Neutrophil (primary cell): ENCODE measurements around the gene RAB26.

Experiments
- H3K27ac ChIP-seq: fragments of 200-600 bp; sonication (generic); 2 replicates; pipeline ENCODE4 v1.5.1; 2016; ENCODE audit warnings: mild to moderate bottlenecking, moderate library complexity
- H3K27me3 ChIP-seq: fragments of 200-600 bp; sonication (generic); 2 replicates; pipeline ENCODE4 v1.6.0; 2016; ENCODE audit warnings: mild to moderate bottlenecking
- H3K36me3 ChIP-seq: fragments of 200-600 bp; sonication (generic); 2 replicates; pipeline ENCODE4 v1.5.1; 2017
- H3K4me1 ChIP-seq, 2 experiments: fragments of 200-600 bp in 1 of 2; sonication (generic) in 1 of 2; 1 replicate in 1 of 2; 2 replicates in 1 of 2; pipeline versions ENCODE4 v1.5.1 to v1.6.1; 2013 to 2016; ENCODE audit warnings: low read depth in 1 of 2, low read length in 1 of 2, mild to moderate bottlenecking in 1 of 2, moderate library complexity in 1 of 2; ENCODE audit not compliant: control insufficient read depth in 1 of 2, insufficient read depth in 1 of 2
- H3K4me3 ChIP-seq, 2 experiments: fragments of 200-600 bp in 1 of 2; sonication (generic) in 1 of 2; 1 replicate in 1 of 2; 2 replicates in 1 of 2; pipeline ENCODE4 v1.5.1; 2013 to 2016; ENCODE audit warnings: low read depth in 1 of 2, low read length in 1 of 2, mild to moderate bottlenecking in 1 of 2, moderate library complexity in 1 of 2
- H3K9me3 ChIP-seq: fragments of 200-600 bp; sonication (generic); 2 replicates; pipeline ENCODE4 v1.5.1; 2016
- CTCF ChIP-seq: fragments of 200-600 bp; sonication (generic); IDR thresholded peaks from 2 replicates; pipeline ENCODE4 v1.5.1; 2016; ENCODE audit warnings: antibody characterized with exemption

Gene RAB26

GRCh38 chr16:2145843-2146242, 2.6 kb upstream of the RAB26 start:
- Histone ChIP-seq H3K36me3 (no peaks in the 10 kb centered on the region), H3K27ac (no peak overlapping the region), H3K27me3 (peaks cover 59% of the 10 kb centered on the region), H3K4me3 (no peak overlapping the region), H3K9me3 (no peaks in the 10 kb centered on the region), H3K4me1 (peaks cover 8 to 11% of the 10 kb centered on the region in 2 experiments)
- TF ChIP-seq CTCF, result no peak

GRCh38 chr16:2147378-2147777, 1.0 kb upstream of the RAB26 start:
- H3K4me3 ChIP-seq, result no peak overlapping the region

GRCh38 chr16:2148714-2149629, 547 bp downstream of the RAB26 start:
- H3K36me3 ChIP-seq, result peaks cover 3% of the 10 kb centered on the region
- no peak overlapping the region for H3K4me3 ChIP-seq
- no peak for TF ChIP-seq CTCF
- H3K9me3 ChIP-seq, result no peaks in the 10 kb centered on the region
- no peak overlapping the region for H3K27ac ChIP-seq
- peaks cover 22 to 25% of the 10 kb centered on the region in 2 experiments for H3K4me1 ChIP-seq
- H3K27me3 ChIP-seq, result peaks cover 54% of the 10 kb centered on the region

More at GRCh38 chr16:2147378-2147777, 1.0 kb upstream of the RAB26 start:
- no peak for TF ChIP-seq CTCF
- Histone ChIP-seq H3K27me3 (peaks cover 59% of the 10 kb centered on the region), H3K36me3 (peaks cover 3% of the 10 kb centered on the region), H3K27ac (no peak overlapping the region), H3K9me3 (no peaks in the 10 kb centered on the region), H3K4me1 (peaks cover 8 to 11% of the 10 kb centered on the region in 2 experiments)

GRCh38 chr16:2149630-2150417, 1.4 kb downstream of the RAB26 start:
- Histone ChIP-seq H3K27ac (no peak overlapping the region), H3K36me3 (peaks cover 3% of the 10 kb centered on the region), H3K4me3 (no peak overlapping the region)

More at GRCh38 chr16:2149630-2150417, 1.4 kb downstream of the RAB26 start:
- Histone ChIP-seq H3K27me3 (peaks cover 52% of the 10 kb centered on the region), H3K4me1 (peaks cover 30 to 34% of the 10 kb centered on the region in 2 experiments), H3K9me3 (no peaks in the 10 kb centered on the region)
- no peak for TF ChIP-seq CTCF
